Measurements from ENCODE around the gene PMM1. TPM values are rescaled to one million over a fixed set of nuclear protein-coding genes. Genes with fewer than 3 reads are reported as not detected.

Gene PMM1
- total RNA-seq, 1 experiment from 2014 or later: 30.5 TPM

- no peaks in the 10 kb centered on the region for H3K9me3 ChIP-seq (ENCODE audit: control insufficient read depth, insufficient read depth, low read depth, low read length)
- H3K27ac ChIP-seq (ENCODE audit: low read length): no peak overlapping the region
- no peaks in the 10 kb centered on the region for H3K36me3 ChIP-seq (ENCODE audit: control insufficient read depth, insufficient read depth, low read length)
- no peak overlapping the region for H3K4me3 ChIP-seq (ENCODE audit: low read depth in 2 of 2, low read length in 2 of 2)
- DNase-seq (ENCODE audit: low read depth, low spot score): no peak
- no TSS peak for BruUV-seq (replicated peaks)
- ChIA-PET CTCF (no interaction called here), POLR2A (interaction anchor here (1.0 kb wide), 1 partner anchor 119 kb away, joined by 6 read pairs; no protein-coding TSS in a partner anchor)
- in situ Hi-C loops (cut with HindIII; ENCODE audit: low pct_unique_long_range_greater_than_20kb, low sequenced_read_pairs): no loop called here
- no peak for TF ChIP-seq SIN3A (IDR thresholded peaks at IDR 0.05; ENCODE audit: borderline replicate concordance, insufficient read depth, low read depth, low read length)
- TF ChIP-seq, protein P1, sequence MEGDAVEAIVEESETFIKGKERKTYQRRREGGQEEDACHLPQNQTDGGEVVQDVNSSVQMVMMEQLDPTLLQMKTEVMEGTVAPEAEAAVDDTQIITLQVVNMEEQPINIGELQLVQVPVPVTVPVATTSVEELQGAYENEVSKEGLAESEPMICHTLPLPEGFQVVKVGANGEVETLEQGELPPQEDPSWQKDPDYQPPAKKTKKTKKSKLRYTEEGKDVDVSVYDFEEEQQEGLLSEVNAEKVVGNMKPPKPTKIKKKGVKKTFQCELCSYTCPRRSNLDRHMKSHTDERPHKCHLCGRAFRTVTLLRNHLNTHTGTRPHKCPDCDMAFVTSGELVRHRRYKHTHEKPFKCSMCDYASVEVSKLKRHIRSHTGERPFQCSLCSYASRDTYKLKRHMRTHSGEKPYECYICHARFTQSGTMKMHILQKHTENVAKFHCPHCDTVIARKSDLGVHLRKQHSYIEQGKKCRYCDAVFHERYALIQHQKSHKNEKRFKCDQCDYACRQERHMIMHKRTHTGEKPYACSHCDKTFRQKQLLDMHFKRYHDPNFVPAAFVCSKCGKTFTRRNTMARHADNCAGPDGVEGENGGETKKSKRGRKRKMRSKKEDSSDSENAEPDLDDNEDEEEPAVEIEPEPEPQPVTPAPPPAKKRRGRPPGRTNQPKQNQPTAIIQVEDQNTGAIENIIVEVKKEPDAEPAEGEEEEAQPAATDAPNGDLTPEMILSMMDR (IDR thresholded peaks at IDR 0.05): no peak
- TF ChIP-seq POLR2AphosphoS5 (IDR thresholded peaks at IDR 0.05; ENCODE audit: low read depth, low read length): no peak
- TF ChIP-seq, protein P2, sequence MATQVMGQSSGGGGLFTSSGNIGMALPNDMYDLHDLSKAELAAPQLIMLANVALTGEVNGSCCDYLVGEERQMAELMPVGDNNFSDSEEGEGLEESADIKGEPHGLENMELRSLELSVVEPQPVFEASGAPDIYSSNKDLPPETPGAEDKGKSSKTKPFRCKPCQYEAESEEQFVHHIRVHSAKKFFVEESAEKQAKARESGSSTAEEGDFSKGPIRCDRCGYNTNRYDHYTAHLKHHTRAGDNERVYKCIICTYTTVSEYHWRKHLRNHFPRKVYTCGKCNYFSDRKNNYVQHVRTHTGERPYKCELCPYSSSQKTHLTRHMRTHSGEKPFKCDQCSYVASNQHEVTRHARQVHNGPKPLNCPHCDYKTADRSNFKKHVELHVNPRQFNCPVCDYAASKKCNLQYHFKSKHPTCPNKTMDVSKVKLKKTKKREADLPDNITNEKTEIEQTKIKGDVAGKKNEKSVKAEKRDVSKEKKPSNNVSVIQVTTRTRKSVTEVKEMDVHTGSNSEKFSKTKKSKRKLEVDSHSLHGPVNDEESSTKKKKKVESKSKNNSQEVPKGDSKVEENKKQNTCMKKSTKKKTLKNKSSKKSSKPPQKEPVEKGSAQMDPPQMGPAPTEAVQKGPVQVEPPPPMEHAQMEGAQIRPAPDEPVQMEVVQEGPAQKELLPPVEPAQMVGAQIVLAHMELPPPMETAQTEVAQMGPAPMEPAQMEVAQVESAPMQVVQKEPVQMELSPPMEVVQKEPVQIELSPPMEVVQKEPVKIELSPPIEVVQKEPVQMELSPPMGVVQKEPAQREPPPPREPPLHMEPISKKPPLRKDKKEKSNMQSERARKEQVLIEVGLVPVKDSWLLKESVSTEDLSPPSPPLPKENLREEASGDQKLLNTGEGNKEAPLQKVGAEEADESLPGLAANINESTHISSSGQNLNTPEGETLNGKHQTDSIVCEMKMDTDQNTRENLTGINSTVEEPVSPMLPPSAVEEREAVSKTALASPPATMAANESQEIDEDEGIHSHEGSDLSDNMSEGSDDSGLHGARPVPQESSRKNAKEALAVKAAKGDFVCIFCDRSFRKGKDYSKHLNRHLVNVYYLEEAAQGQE (IDR thresholded peaks at IDR 0.05; ENCODE audit: insufficient read depth in 1 of 2, low read depth in 2 of 2, low read length in 1 of 2): no peak
- no peak for TF ChIP-seq TCF7L2 (IDR thresholded peaks at IDR 0.05; ENCODE audit: low read depth, low read length)
- ATAC-seq: no peak
- no peaks in the 10 kb centered on the region for H3K27me3 ChIP-seq (ENCODE audit: control insufficient read depth, insufficient read depth, low read length)
- peaks cover 7% of the 10 kb centered on the region; the same call in 1 of the 2 replicates for H3K4me1 ChIP-seq (ENCODE audit: control insufficient read depth, insufficient read depth, low read length)
- intact Hi-C loops (cut with micrococcal nuclease; ENCODE audit: unreplicated experiment): no loop called here
Observed at GRCh38 chr22:41550952-41551491, 38.6 kb downstream of the PMM1 start.

GRCh38 chr22:41548830-41549211 lies 40.8 kb downstream of the PMM1 start:
- POLR2A ChIA-PET: interaction anchor here (0.6 kb wide), 1 partner anchor 41 kb away, joined by 6 read pairs; the partner anchor contains the start of gene PMM1
- in situ Hi-C loops (cut with HindIII; ENCODE audit: low pct_unique_long_range_greater_than_20kb, low sequenced_read_pairs): no loop called here

More at GRCh38 chr22:41548830-41549211, 40.8 kb downstream of the PMM1 start:
- intact Hi-C loops (cut with micrococcal nuclease; ENCODE audit: unreplicated experiment): no loop called here
- Histone ChIP-seq H3K9me3 (ENCODE audit: control insufficient read depth, insufficient read depth, low read depth, low read length) (no peaks in the 10 kb centered on the region), H3K4me3 (ENCODE audit: low read depth in 2 of 2, low read length in 2 of 2) (no peak overlapping the region), H3K27ac (ENCODE audit: low read length) (no peak overlapping the region), H3K4me1 (ENCODE audit: control insufficient read depth, insufficient read depth, low read length) (peaks cover 6% of the 10 kb centered on the region), H3K36me3 (ENCODE audit: control insufficient read depth, insufficient read depth, low read length) (no peaks in the 10 kb centered on the region), H3K27me3 (ENCODE audit: control insufficient read depth, insufficient read depth, low read length) (no peaks in the 10 kb centered on the region)
- TF ChIP-seq TCF7L2 (IDR thresholded peaks at IDR 0.05; ENCODE audit: low read depth, low read length) (no peak), SIN3A (IDR thresholded peaks at IDR 0.05; ENCODE audit: borderline replicate concordance, insufficient read depth, low read depth, low read length) (no peak), POLR2AphosphoS5 (IDR thresholded peaks at IDR 0.05; ENCODE audit: low read depth, low read length) (no peak)
- TF ChIP-seq, protein P2 (IDR thresholded peaks at IDR 0.05; ENCODE audit: insufficient read depth in 1 of 2, low read depth in 2 of 2, low read length in 1 of 2): no peak
- TF ChIP-seq, protein P1 (IDR thresholded peaks at IDR 0.05): no peak
- DNase-seq (ENCODE audit: low read depth, low spot score): no peak
- CTCF ChIA-PET: interaction anchor here (0.6 to 0.9 kb wide), 2 partner anchors 9 to 41 kb away, joined by 5 read pairs; partner anchors contain the start of gene PMM1
- BruUV-seq (replicated peaks): no TSS peak
- no peak for ATAC-seq
